Stimulated activated CD4-positive, alpha-beta T cell treated with anti-CD3 and anti-CD28 coated beads, Interleukin-1b, Interleukin-23, amount 100 ng/mL, for 1 hour (primary cell): ENCODE measurements around the gene ZNF79.

ENCODE experiments used
- DNase-seq, 2 donors: peaks; one replicate each; pipeline ENCODE4 v3.0.0-alpha.2; 2020; ENCODE audit warnings: low read depth in 2 of 2

Gene ZNF79

GRCh38 chr9:127426756-127427155 lies 2.6 kb downstream of the ZNF79 start:
- DNase-seq: no peak

- no peak for DNase-seq
These were observed 4.2 kb downstream of the ZNF79 start for GRCh38 chr9:127428348-127428747.

- no peak for DNase-seq
These were observed 6.2 kb downstream of the ZNF79 start for GRCh38 chr9:127430415-127430814.

GRCh38 chr9:127437497-127438264 lies 13.5 kb downstream of the ZNF79 start:
- no peak for DNase-seq

GRCh38 chr9:127438394-127438793 lies 14.2 kb downstream of the ZNF79 start:
- no peak for DNase-seq

- no peak for DNase-seq
These were observed 20.2 kb downstream of the ZNF79 start for GRCh38 chr9:127444283-127444920.

- DNase-seq: no peak
These were observed 21.0 kb downstream of the ZNF79 start for GRCh38 chr9:127444921-127445850.

- no peak for DNase-seq
These were observed 21.9 kb downstream of the ZNF79 start for GRCh38 chr9:127445851-127446712.

- DNase-seq: no peak
These were observed 22.7 kb downstream of the ZNF79 start for GRCh38 chr9:127446713-127447415.

GRCh38 chr9:127447416-127448111 lies 23.4 kb downstream of the ZNF79 start:
- DNase-seq: no peak

- no peak for DNase-seq
These were observed 24.1 kb downstream of the ZNF79 start for GRCh38 chr9:127448112-127448805.

- no peak for DNase-seq
These were observed 25.3 kb downstream of the ZNF79 start for GRCh38 chr9:127449332-127449966.

- DNase-seq: no peak
These were observed 26.1 kb downstream of the ZNF79 start for GRCh38 chr9:127450243-127450760.

GRCh38 chr9:127450830-127451607 lies 26.8 kb downstream of the ZNF79 start, which contains the start of the genes LRSAM1 and RPL12:
LRSAM1 (plus strand) TSS chr9:127451510; CDS start chr9:127454528, 3,018 bp downstream.
RPL12 (minus strand) TSS chr9:127451406; CDS start chr9:127451317, 89 bp downstream.
- peak; percentile 96 to 99 for DNase-seq

GRCh38 chr9:127451608-127451857 lies 27.4 kb downstream of the ZNF79 start:
- DNase-seq: no peak

- no peak for DNase-seq
These were observed 27.9 kb downstream of the ZNF79 start for GRCh38 chr9:127451858-127452656.

GRCh38 chr9:127452691-127453090 lies 28.5 kb downstream of the ZNF79 start:
- no peak for DNase-seq
